H1 (cell line): Measurements from ENCODE around the gene PLEKHG3. TPM values are rescaled to one million over a fixed set of nuclear protein-coding genes. Genes with fewer than 3 reads are reported as not detected.

Experiments
- CTCF ChIA-PET: fragments of 300-600 bp; sonication (Branson Sonifier 250); formaldehyde crosslinking; loops from one replicate; lab custom pipeline; 2021; ENCODE audit not compliant: partially characterized antibody; lab: Charles Lee
- POLR2A ChIA-PET: fragments of 300-600 bp; sonication (Branson Sonifier 250); formaldehyde crosslinking; loops from one replicate; lab custom pipeline; 2021; ENCODE audit warnings: inconsistent platforms; ENCODE audit not compliant: partially characterized antibody; lab: Charles Lee
- DNase-seq, 2 experiments: peaks; one replicate each; pipeline versions ENCODE4 v3.0.0 to v3.0.0-alpha.2; 2010 to 2022; ENCODE audit warnings: low spot score in 2 of 2, low read depth in 1 of 2, mixed read lengths in 1 of 2
- FAIRE-seq: peaks from 2 replicates; lab custom pipeline; 2011; peaks lifted over from hg19 to GRCh38; lab: Jason Lieb, UNC
- H2AFZ ChIP-seq: 2 replicates; pipeline ENCODE4 v1.8.1; 2012; ENCODE audit warnings: low read length, inconsistent platforms
- H2AK5ac ChIP-seq: 2 replicates; pipeline ENCODE4 v1.6.1; 2013; ENCODE audit warnings: low read depth, low read length
- H2BK120ac ChIP-seq: replicated peaks from 2 replicates; pipeline ENCODE3; 2013; ENCODE audit warnings: low read depth, low read length, inconsistent platforms
- H2BK12ac ChIP-seq: 2 replicates; pipeline ENCODE4 v1.6.1; 2013; ENCODE audit warnings: low read depth, low read length
- H2BK15ac ChIP-seq: 2 replicates; pipeline ENCODE4 v1.6.1; 2013; ENCODE audit warnings: low read length
- H2BK20ac ChIP-seq: 2 replicates; pipeline ENCODE4 v1.6.1; 2013; ENCODE audit warnings: low read length
- H2BK5ac ChIP-seq: 2 replicates; pipeline ENCODE4 v1.6.1; 2013; ENCODE audit warnings: low read depth, low read length
- H3K14ac ChIP-seq: 2 replicates; pipeline ENCODE4 v1.6.1; 2013; ENCODE audit warnings: inconsistent platforms; ENCODE audit not compliant: insufficient read length
- H3K18ac ChIP-seq: 2 replicates; pipeline ENCODE4 v1.6.1; 2013; ENCODE audit warnings: low read length; ENCODE audit errors: extremely low read depth
- H3K23ac ChIP-seq: 2 replicates; pipeline ENCODE4 v1.6.1; 2013; ENCODE audit warnings: inconsistent platforms; ENCODE audit not compliant: insufficient read length
- H3K23me2 ChIP-seq: 2 replicates; pipeline ENCODE4 v1.6.1; 2013; ENCODE audit warnings: low read depth, low read length
- H3K27ac ChIP-seq: 2 replicates; pipeline ENCODE4 v1.6.1; 2011; ENCODE audit warnings: low read depth, low read length, inconsistent platforms
- H3K27me3 ChIP-seq, 4 experiments: replicated peaks in 1 of 4; 1 replicate in 1 of 4; 2 replicates in 3 of 4; pipeline versions ENCODE4 v1.6.1 to v1.8.1; 2011 to 2013; ENCODE audit warnings: low read length in 3 of 4, mild to moderate bottlenecking in 3 of 4, inconsistent platforms in 2 of 4, mixed read lengths in 2 of 4, moderate library complexity in 1 of 4; ENCODE audit not compliant: control insufficient read depth in 3 of 4, insufficient read depth in 3 of 4; ENCODE audit errors: extremely low read depth in 1 of 4
- H3K36me3 ChIP-seq, 4 experiments: 2 replicates each; pipeline versions ENCODE4 v1.6.1 to v1.8.1; 2011 to 2013; ENCODE audit warnings: mild to moderate bottlenecking in 4 of 4, low read length in 3 of 4, moderate library complexity in 2 of 4, control low read depth in 1 of 4, inconsistent platforms in 1 of 4; ENCODE audit not compliant: insufficient read depth in 4 of 4, control insufficient read depth in 2 of 4
- H3K4ac ChIP-seq: replicated peaks from 2 replicates; pipeline ENCODE3; 2013; ENCODE audit warnings: low read length, low read depth, mixed read lengths, inconsistent platforms; ENCODE audit not compliant: insufficient read length
- H3K4me1 ChIP-seq, 4 experiments: replicated peaks in 1 of 4; 1 replicate in 1 of 4; 2 replicates in 3 of 4; pipeline versions ENCODE4 v1.6.1 to v1.8.1; 2011 to 2013; ENCODE audit warnings: low read length in 3 of 4, inconsistent platforms in 2 of 4, mixed read lengths in 1 of 4; ENCODE audit not compliant: insufficient read depth in 4 of 4, control insufficient read depth in 3 of 4
- H3K4me2 ChIP-seq, 2 experiments: 2 replicates each; pipeline versions ENCODE4 v1.6.1 to v1.8.1; 2011 to 2013; ENCODE audit warnings: low read depth in 2 of 2, low read length in 2 of 2, control low read depth in 1 of 2, inconsistent platforms in 1 of 2, mild to moderate bottlenecking in 1 of 2; ENCODE audit not compliant: insufficient read depth in 1 of 2
- H3K4me3 ChIP-seq, 4 experiments: fragments of 200-600, 300-600 bp in 1 of 4; sonication (generic), shearing (Covaris generic), sonication (Bioruptor Twin) in 1 of 4; 2 replicates each; pipeline versions ENCODE4 v1.5.1 to v1.8.1; 2011 to 2016; ENCODE audit warnings: low read length in 4 of 4, low read depth in 3 of 4, control low read depth in 2 of 4, inconsistent platforms in 2 of 4, mild to moderate bottlenecking in 2 of 4, mixed read lengths in 1 of 4, moderate library complexity in 1 of 4; ENCODE audit not compliant: insufficient read depth in 2 of 4; ENCODE audit errors: extremely low read depth in 1 of 4
- H3K56ac ChIP-seq: replicated peaks from 2 replicates; pipeline ENCODE3; 2013; ENCODE audit warnings: low read depth, mild to moderate bottlenecking, mixed read lengths, low read length, inconsistent platforms; ENCODE audit not compliant: insufficient read length
- H3K79me1 ChIP-seq: 2 replicates; pipeline ENCODE4 v1.6.1; 2013; ENCODE audit warnings: low read depth, low read length, control low read depth
- H3K79me2 ChIP-seq, 2 experiments: 2 replicates each; pipeline versions ENCODE4 v1.6.1 to v1.8.1; 2012 to 2013; ENCODE audit warnings: low read length in 2 of 2, mild to moderate bottlenecking in 2 of 2, inconsistent platforms in 1 of 2; ENCODE audit not compliant: insufficient read depth in 2 of 2, control insufficient read depth in 1 of 2
- H3K9ac ChIP-seq, 4 experiments: replicated peaks in 1 of 4; 1 replicate in 1 of 4; 2 replicates in 3 of 4; pipeline versions ENCODE4 v1.6.1 to v1.8.1; 2011 to 2013; ENCODE audit warnings: low read depth in 3 of 4, low read length in 3 of 4, control low read depth in 2 of 4, mild to moderate bottlenecking in 2 of 4, moderate library complexity in 2 of 4, inconsistent platforms in 1 of 4; ENCODE audit errors: extremely low read depth in 1 of 4
- H3K9me3 ChIP-seq, 2 experiments: 2 replicates each; pipeline versions ENCODE4 v1.6.1 to v1.8.1; 2012 to 2013; ENCODE audit warnings: mild to moderate bottlenecking in 2 of 2, moderate library complexity in 2 of 2, control low read depth in 1 of 2, inconsistent platforms in 1 of 2, low read depth in 1 of 2, low read length in 1 of 2, mixed read lengths in 1 of 2; ENCODE audit not compliant: insufficient read depth in 2 of 2
- H4K20me1 ChIP-seq, 2 experiments: replicated peaks in 1 of 2; 2 replicates each; pipeline versions ENCODE3 to v1.8.1; 2011 to 2013; ENCODE audit warnings: inconsistent platforms in 2 of 2, low read length in 2 of 2, mild to moderate bottlenecking in 1 of 2; ENCODE audit not compliant: insufficient read depth in 2 of 2, control insufficient read depth in 1 of 2
- H4K5ac ChIP-seq: 2 replicates; pipeline ENCODE4 v1.6.1; 2013; ENCODE audit warnings: low read length, low read depth, mixed read lengths, inconsistent platforms; ENCODE audit not compliant: insufficient read length
- H4K8ac ChIP-seq: 2 replicates; pipeline ENCODE4 v1.8.0; 2013; ENCODE audit warnings: mild to moderate bottlenecking, moderate library complexity, low read length, inconsistent platforms; ENCODE audit not compliant: insufficient read depth; ENCODE audit errors: extremely low read depth
- H4K91ac ChIP-seq: replicated peaks from 2 replicates; pipeline ENCODE3; 2013; ENCODE audit warnings: low read length, mixed read lengths, inconsistent platforms; ENCODE audit not compliant: insufficient read length
- BRCA1 ChIP-seq: IDR thresholded peaks from 2 replicates; pipeline ENCODE4 v1.6.1; 2012; ENCODE audit warnings: low read depth, low read length, improper control_type of control experiment
- CBX8 ChIP-seq: fragments of 300-800, 300-1000 bp; sonication (generic); IDR thresholded peaks from 2 replicates; pipeline ENCODE4 v1.7.1; 2016; ENCODE audit warnings: low read depth, low read length, borderline replicate concordance
- CTBP2 ChIP-seq: IDR thresholded peaks from 2 replicates; pipeline ENCODE4 v1.7.0; 2011; ENCODE audit warnings: borderline replicate concordance, mild to moderate bottlenecking, moderate library complexity, mixed read lengths, low read length; ENCODE audit not compliant: insufficient read depth, insufficient read length
- GTF2F1 ChIP-seq: IDR thresholded peaks from 2 replicates; pipeline ENCODE4 v1.6.1; 2012; ENCODE audit warnings: low read depth, low read length, improper control_type of control experiment, borderline replicate concordance
- JUND ChIP-seq: IDR thresholded peaks from 2 replicates; pipeline ENCODE4 v1.6.1; 2011; ENCODE audit warnings: mild to moderate bottlenecking, improper control_type of control experiment, low read length
- TCF12 ChIP-seq: IDR thresholded peaks from 2 replicates; pipeline ENCODE4 v1.6.1; 2011; ENCODE audit warnings: low read depth, mild to moderate bottlenecking, low read length
- ZNF274 ChIP-seq: IDR thresholded peaks from 2 replicates; pipeline ENCODE4 v1.7.0; 2012; ENCODE audit warnings: low read length, borderline replicate concordance; ENCODE audit errors: extremely low read depth
- WGBS, 2 experiments: shearing (Covaris generic) in 1 of 2; methylation state at CpG; one replicate each; pipeline versions ENCODE4 v1.1.6 to v1.1.7; 2013 to 2015; ENCODE audit warnings: low lambda C conversion rate in 2 of 2, mixed read lengths in 2 of 2, inconsistent platforms in 1 of 2, low coverage in 1 of 2, missing lambda C conversion rate in 1 of 2; ENCODE audit not compliant: insufficient replicate concordance in 2 of 2, insufficient coverage in 1 of 2, insufficient read length in 1 of 2; ENCODE audit errors: extremely low coverage in 1 of 2, missing lambda C conversion rate in 1 of 2; 5-methylcytosine and 5-hydroxymethylcytosine counted together
- polyA plus RNA-seq, 7 experiments: library from polyadenylated mRNA; depleted of rRNA in 3 of 7; stranded (reverse) in 5 of 7; unstranded in 2 of 7; fragments of >200 nt in 5 of 7; fragments of 200-250 nt in 2 of 7; gene quantifications; 1 replicate in 5 of 7; 2 replicates in 1 of 7; 4 replicates in 1 of 7; pipeline versions ENCODE4 v1.2.1 to v1.2.3, GENCODE V29; 2011 to 2013; ENCODE audit warnings: missing spikeins in 2 of 7, mixed read lengths in 2 of 7
- total RNA-seq: library from RNA; stranded (reverse); fragmentation: NEBNext Ultra II Directional; extraction: Animal tissue kit (Norgen Biotek cat#: 25700); gene quantifications from 2 replicates; pipeline ENCODE4 v1.2.1, GENCODE V29; 2021
- TF ChIP-seq, protein P1 (sequence below), 3 experiments: IDR thresholded peaks; 1 replicate in 2 of 3; 2 replicates in 1 of 3; pipeline versions ENCODE4 v1.5.1 to v1.6.1; 2011; ENCODE audit warnings: low read length in 3 of 3, mild to moderate bottlenecking in 3 of 3, inconsistent platforms in 2 of 3, low read depth in 1 of 3, moderate library complexity in 1 of 3; ENCODE audit not compliant: insufficient read depth in 1 of 3; ENCODE audit errors: control extremely low read depth in 1 of 3

Gene PLEKHG3
- total and polyA plus RNA-seq, 2 of the 8 experiments (the other 6 are each of a cell fraction or from before 2014, with no cell fraction given) = 43.4 to 90.6 TPM

DNA sequence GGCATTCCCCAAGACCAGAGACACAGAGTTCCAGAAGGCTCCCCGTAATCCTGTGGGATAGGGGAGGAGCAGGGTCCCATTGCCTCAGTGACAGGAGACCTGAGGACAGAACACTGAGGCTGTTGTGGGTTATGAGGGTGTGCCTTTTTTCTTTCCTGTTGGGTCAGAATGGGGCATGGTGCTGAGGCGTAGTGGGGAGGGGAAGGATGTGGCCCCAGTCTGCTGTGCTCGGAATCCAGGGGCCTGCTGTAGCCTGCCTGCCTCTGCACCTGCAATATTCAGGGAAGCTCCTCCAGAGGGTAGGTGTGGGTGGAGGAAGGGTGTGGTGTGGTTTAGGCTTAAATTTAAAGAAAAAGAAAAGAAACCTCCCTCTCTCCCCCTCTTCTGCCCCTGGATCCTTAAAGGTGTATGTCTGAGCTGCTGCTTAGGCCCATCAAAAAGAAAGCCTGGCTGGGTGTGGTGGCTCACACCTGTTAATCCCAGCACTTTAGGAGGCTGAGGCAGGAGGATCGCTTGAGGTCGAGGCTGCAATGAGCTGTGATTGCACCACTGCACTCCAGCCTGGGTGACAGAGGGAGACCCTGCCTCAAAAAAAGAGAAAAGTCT, 18.7 kb downstream of the PLEKHG3 start:
- Histone ChIP-seq H3K4me2 (0 out of 4 replicates have a peak overlapping the region, but pooled peaks of 1 of the 2 experiments have one; percentile 7), H3K27ac (no peak overlapping the region), H3K4ac (no peak overlapping the region), H4K8ac (peak overlapping the region; percentile 16; the same call in 1 of the 2 replicates), H2BK5ac (no peak overlapping the region; the same call in 1 of the 2 replicates), H3K36me3 (peaks cover 2 to 10% (median 5%) of the 10 kb centered on the region in 4 experiments; a peak in 6 of 8 replicates), H3K79me2 (peaks cover 7 to 99% of the 10 kb centered on the region in 2 experiments), H2BK120ac (no peak overlapping the region), H4K20me1 (peaks cover 42 to 61% of the 10 kb centered on the region in 2 experiments), H2BK12ac (peak overlapping the region; percentile 71; the same call in 1 of the 2 replicates), H3K14ac (no peak overlapping the region), H3K9me3 (no peaks in the 10 kb centered on the region), H3K18ac (no peak overlapping the region), H3K23ac (no peak overlapping the region), H2BK15ac (no peak overlapping the region), H3K4me3 (no peak overlapping the region), H4K5ac (no peak overlapping the region), H3K27me3 (no peaks in the 10 kb centered on the region), H2BK20ac (no peak overlapping the region), H4K91ac (no peak overlapping the region), H3K79me1 (peaks cover 24% of the 10 kb centered on the region), H3K9ac (no peak overlapping the region; a peak in 1 of 7 replicates), H3K23me2 (no peaks in the 10 kb centered on the region), H3K4me1 (peaks cover 50 to 75% (median 61%) of the 10 kb centered on the region in 4 experiments), H3K56ac (no peak overlapping the region), H2AFZ (no peak overlapping the region), H2AK5ac (peak overlapping the region; percentile 87; the same call in 1 of the 2 replicates)
- ChIA-PET CTCF (interaction anchor here (0.6 to 4.6 kb wide), 6 partner anchors 13 to 97 kb away, joined by 3 to 14 read pairs (median 4); no protein-coding TSS in a partner anchor), POLR2A (no interaction called here)
- FAIRE-seq (no peak), DNase-seq (no peak)
- 89% methylated on average over 5 of the region's 5 CpGs; no CpG with 5 or more reads in 1 of the 2 experiments for WGBS, 2 experiments
- TF ChIP-seq, protein P1, sequence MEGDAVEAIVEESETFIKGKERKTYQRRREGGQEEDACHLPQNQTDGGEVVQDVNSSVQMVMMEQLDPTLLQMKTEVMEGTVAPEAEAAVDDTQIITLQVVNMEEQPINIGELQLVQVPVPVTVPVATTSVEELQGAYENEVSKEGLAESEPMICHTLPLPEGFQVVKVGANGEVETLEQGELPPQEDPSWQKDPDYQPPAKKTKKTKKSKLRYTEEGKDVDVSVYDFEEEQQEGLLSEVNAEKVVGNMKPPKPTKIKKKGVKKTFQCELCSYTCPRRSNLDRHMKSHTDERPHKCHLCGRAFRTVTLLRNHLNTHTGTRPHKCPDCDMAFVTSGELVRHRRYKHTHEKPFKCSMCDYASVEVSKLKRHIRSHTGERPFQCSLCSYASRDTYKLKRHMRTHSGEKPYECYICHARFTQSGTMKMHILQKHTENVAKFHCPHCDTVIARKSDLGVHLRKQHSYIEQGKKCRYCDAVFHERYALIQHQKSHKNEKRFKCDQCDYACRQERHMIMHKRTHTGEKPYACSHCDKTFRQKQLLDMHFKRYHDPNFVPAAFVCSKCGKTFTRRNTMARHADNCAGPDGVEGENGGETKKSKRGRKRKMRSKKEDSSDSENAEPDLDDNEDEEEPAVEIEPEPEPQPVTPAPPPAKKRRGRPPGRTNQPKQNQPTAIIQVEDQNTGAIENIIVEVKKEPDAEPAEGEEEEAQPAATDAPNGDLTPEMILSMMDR (IDR thresholded peaks at IDR 0.05; ENCODE audit: control extremely low read depth in 1 of 3, insufficient read depth in 1 of 3, low read depth in 1 of 3, low read length in 3 of 3) = no peak
- TF ChIP-seq CBX8 (no peak), ZNF274 (no peak), GTF2F1 (no peak), BRCA1 (no peak), CTBP2 (no peak), TCF12 (no peak), JUND (no peak)
